Mesenchymal stem cell (in vitro differentiated cells and primary cell): ENCODE results near the gene RPS6KB1.
"Not testable (repeated sequence)": the region's sequence is repeated elsewhere in the genome, so short reads cannot be mapped to it uniquely, and the experiment has no call there.

Experiments
- DNase-seq: peaks from one replicate; pipeline ENCODE4 v3.0.0-alpha.2; 2013
- H2AFZ ChIP-seq: one replicate; pipeline ENCODE4 v1.6.1; 2013; ENCODE audit warnings: low read depth, mild to moderate bottlenecking, control low read depth, inconsistent platforms, low read length, moderate library complexity
- H2AK5ac ChIP-seq: 2 replicates; pipeline ENCODE4 v1.6.1; 2013; ENCODE audit warnings: low read length, moderate library complexity, mild to moderate bottlenecking, inconsistent platforms; ENCODE audit not compliant: severe bottlenecking
- H2BK120ac ChIP-seq: one replicate; pipeline ENCODE4 v1.6.1; 2013; ENCODE audit warnings: low read depth, mild to moderate bottlenecking, inconsistent platforms, low read length, moderate library complexity
- H2BK12ac ChIP-seq, 2 experiments: one replicate each; pipeline ENCODE4 v1.6.1; 2013; ENCODE audit warnings: inconsistent platforms in 2 of 2, low read length in 2 of 2, mild to moderate bottlenecking in 2 of 2, moderate library complexity in 2 of 2, control low read depth in 1 of 2
- H2BK15ac ChIP-seq: one replicate; pipeline ENCODE4 v1.6.1; 2013; ENCODE audit warnings: mild to moderate bottlenecking, low read depth, inconsistent platforms; ENCODE audit not compliant: poor library complexity, severe bottlenecking
- H2BK5ac ChIP-seq: 2 replicates; pipeline ENCODE4 v1.6.1; 2013; ENCODE audit warnings: low read depth, mild to moderate bottlenecking, low read length, control low read depth, inconsistent platforms; ENCODE audit not compliant: poor library complexity, severe bottlenecking
- H3K14ac ChIP-seq, 2 experiments: one replicate each; pipeline ENCODE4 v1.6.1; 2013; ENCODE audit warnings: inconsistent platforms in 2 of 2, low read length in 2 of 2, control low read depth in 1 of 2, mild to moderate bottlenecking in 1 of 2, moderate library complexity in 1 of 2
- H3K18ac ChIP-seq, 2 experiments: one replicate each; pipeline ENCODE4 v1.6.1; 2013; ENCODE audit warnings: inconsistent platforms in 2 of 2, low read length in 2 of 2, control low read depth in 1 of 2, low read depth in 1 of 2, mild to moderate bottlenecking in 1 of 2
- H3K23ac ChIP-seq, 2 experiments: one replicate each; pipeline ENCODE4 v1.6.1; 2013; ENCODE audit warnings: inconsistent platforms in 2 of 2, low read length in 2 of 2, mild to moderate bottlenecking in 2 of 2, moderate library complexity in 2 of 2, control low read depth in 1 of 2
- H3K27ac ChIP-seq: 2 replicates; pipeline ENCODE4 v1.5.1; 2013; ENCODE audit warnings: mild to moderate bottlenecking, moderate library complexity, low read length, control low read depth, inconsistent platforms; ENCODE audit not compliant: poor library complexity, severe bottlenecking
- H3K27me3 ChIP-seq, 2 experiments: 2 replicates each; pipeline versions ENCODE4 v1.6.1 to v1.7.0; 2013; ENCODE audit warnings: low read length in 2 of 2, mild to moderate bottlenecking in 2 of 2, moderate library complexity in 2 of 2, control low read depth in 1 of 2, inconsistent platforms in 1 of 2; ENCODE audit not compliant: control insufficient read depth in 1 of 2, insufficient read depth in 1 of 2
- H3K36me3 ChIP-seq, 2 experiments: 2 replicates each; pipeline versions ENCODE4 v1.6.1 to v1.7.0; 2013; ENCODE audit warnings: low read length in 2 of 2, control low read depth in 1 of 2, inconsistent platforms in 1 of 2, low read depth in 1 of 2, mild to moderate bottlenecking in 1 of 2; ENCODE audit not compliant: insufficient read depth in 2 of 2, control insufficient read depth in 1 of 2
- H3K4ac ChIP-seq, 2 experiments: one replicate each; pipeline ENCODE4 v1.6.1; 2013; ENCODE audit warnings: inconsistent platforms in 2 of 2, low read length in 2 of 2, mild to moderate bottlenecking in 2 of 2, moderate library complexity in 2 of 2, control low read depth in 1 of 2, low read depth in 1 of 2
- H3K4me1 ChIP-seq: 2 replicates; pipeline ENCODE4 v1.6.1; 2013; ENCODE audit warnings: low read depth, low read length, control low read depth; ENCODE audit not compliant: control insufficient read depth, insufficient read depth
- H3K4me2 ChIP-seq: 2 replicates; pipeline ENCODE4 v1.6.1; 2013; ENCODE audit warnings: low read length, mild to moderate bottlenecking, inconsistent platforms; ENCODE audit not compliant: poor library complexity, severe bottlenecking
- H3K4me3 ChIP-seq, 2 experiments: 2 replicates each; pipeline versions ENCODE4 v1.5.1 to v1.7.0; 2013; ENCODE audit warnings: low read length in 2 of 2, mild to moderate bottlenecking in 2 of 2, control low read depth in 1 of 2, low read depth in 1 of 2; ENCODE audit not compliant: insufficient read depth in 1 of 2
- H3K79me1 ChIP-seq: replicated peaks from 2 replicates; pipeline ENCODE4 v1.6.1; 2013; ENCODE audit warnings: mild to moderate bottlenecking, control low read depth, low read length, inconsistent platforms; ENCODE audit not compliant: poor library complexity, severe bottlenecking
- H3K9ac ChIP-seq: 2 replicates; pipeline ENCODE4 v1.7.0; 2013; ENCODE audit warnings: mild to moderate bottlenecking, low read length, moderate library complexity
- H3K9me3 ChIP-seq: 2 replicates; pipeline ENCODE4 v1.7.0; 2013; ENCODE audit warnings: mild to moderate bottlenecking, low read length; ENCODE audit not compliant: control insufficient read depth
- H4K8ac ChIP-seq: one replicate; pipeline ENCODE4 v1.6.1; 2013; ENCODE audit warnings: inconsistent platforms, mild to moderate bottlenecking, low read length, moderate library complexity
- H4K91ac ChIP-seq: one replicate; pipeline ENCODE4 v1.6.1; 2013; ENCODE audit warnings: mild to moderate bottlenecking, low read length, inconsistent platforms
- WGBS: methylation state at CpG from one replicate; pipeline ENCODE4 v1.1.7; 2013; ENCODE audit warnings: mixed read lengths; 5-methylcytosine and 5-hydroxymethylcytosine counted together

The RPS6KB1 gene

DNA sequence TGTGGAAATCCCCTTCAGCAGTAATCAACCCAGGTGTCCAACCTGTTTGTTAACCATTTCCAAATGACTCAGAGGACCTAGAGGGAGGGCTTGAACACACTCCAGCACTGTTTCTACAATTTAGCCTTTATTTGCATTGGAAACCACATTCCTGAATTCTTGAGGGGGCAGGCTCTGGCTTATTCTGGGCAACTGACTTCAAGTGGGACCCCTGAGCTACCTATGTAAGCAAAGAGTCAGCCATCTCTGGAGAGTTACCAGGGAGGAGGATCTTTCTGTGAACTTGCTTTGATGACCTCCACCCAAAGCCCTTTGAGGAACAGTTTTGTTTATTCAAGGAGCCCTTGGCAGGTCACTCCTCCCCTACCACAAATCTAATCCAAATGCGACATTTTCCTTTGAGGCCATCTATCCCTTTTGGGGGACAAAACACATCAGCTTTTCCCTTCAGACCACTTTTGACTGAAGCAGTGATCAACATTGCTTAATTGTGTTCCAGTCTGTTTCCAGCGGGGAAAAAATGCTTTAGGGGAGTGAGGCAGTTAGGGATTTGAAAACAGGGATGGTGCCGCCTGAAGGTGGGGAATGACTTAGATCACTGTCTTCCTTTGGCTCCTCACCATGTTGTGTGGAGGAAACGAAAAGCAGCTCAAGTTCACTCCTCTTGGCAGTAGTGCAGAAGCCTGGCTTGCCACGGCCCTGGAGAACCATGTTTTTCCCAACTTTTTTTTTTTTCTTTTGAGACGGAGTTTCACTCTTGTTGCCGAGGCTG is 46.3 kb upstream of the RPS6KB1 start:
- peak overlapping the region; percentile 54 for H2BK120ac ChIP-seq
- H3K14ac ChIP-seq: peak overlapping the region in 1 of 2 experiments; percentile 22
- peak overlapping the region; percentile 4 to 83 for H3K18ac ChIP-seq
- no peak overlapping the region for H3K23ac ChIP-seq
- H3K4me2 ChIP-seq: peak overlapping the region; percentile 19
- peaks cover 10% of the 10 kb centered on the region for H3K4me1 ChIP-seq
- H2AFZ ChIP-seq: no peak overlapping the region
- peak overlapping the region; percentile 2 to 82 for H2BK12ac ChIP-seq
- peak overlapping the region; percentile 80 for H4K8ac ChIP-seq
- H3K27me3 ChIP-seq: no peaks in the 10 kb centered on the region
- peak overlapping the region in 1 of 2 experiments; percentile 86 for H3K4ac ChIP-seq
- no peak overlapping the region for H2BK15ac ChIP-seq
- 63% methylated on average over 7 of the region's 7 CpGs for WGBS
- H4K91ac ChIP-seq: no peak overlapping the region
- H3K4me3 ChIP-seq: peak overlapping the region in 1 of 2 experiments; percentile 43
- peak; percentile 87 for DNase-seq
- H3K9ac ChIP-seq: peak overlapping the region; percentile 99
- H2BK5ac ChIP-seq: peak overlapping the region; percentile 95
- peak overlapping the region; percentile 100 for H3K27ac ChIP-seq
- no peaks in the 10 kb centered on the region for H3K79me1 ChIP-seq
- no peaks in the 10 kb centered on the region for H3K9me3 ChIP-seq
- H2AK5ac ChIP-seq: peak overlapping the region; percentile 100
- peaks cover 0 to 7% of the 10 kb centered on the region in 2 experiments for H3K36me3 ChIP-seq

GRCh38 chr17:59848385-59848668 is 44.6 kb upstream of the RPS6KB1 start:
- Histone ChIP-seq H2AFZ (no peak overlapping the region), H3K36me3 (no peaks in the 10 kb centered on the region), H3K27me3 (no peaks in the 10 kb centered on the region), H3K23ac (no peak overlapping the region), H3K18ac (no peak overlapping the region), H2BK15ac (no peak overlapping the region), H3K9me3 (no peaks in the 10 kb centered on the region), H3K14ac (no peak overlapping the region), H4K8ac (no peak overlapping the region), H2BK120ac (peak overlapping the region; percentile 66), H3K27ac (peak overlapping the region; percentile 58), H4K91ac (no peak overlapping the region), H3K4me1 (peaks cover 14% of the 10 kb centered on the region), H3K79me1 (no peaks in the 10 kb centered on the region), H3K4me3 (no peak overlapping the region), H3K4me2 (no peak overlapping the region), H3K4ac (no peak overlapping the region), H2AK5ac (peak overlapping the region; percentile 86), H3K9ac (peak overlapping the region; percentile 64), H2BK5ac (no peak overlapping the region), H2BK12ac (no peak overlapping the region)
- DNase-seq: no peak
- WGBS: 100% methylated on average over 1 of the region's 6 CpGs

DNA sequence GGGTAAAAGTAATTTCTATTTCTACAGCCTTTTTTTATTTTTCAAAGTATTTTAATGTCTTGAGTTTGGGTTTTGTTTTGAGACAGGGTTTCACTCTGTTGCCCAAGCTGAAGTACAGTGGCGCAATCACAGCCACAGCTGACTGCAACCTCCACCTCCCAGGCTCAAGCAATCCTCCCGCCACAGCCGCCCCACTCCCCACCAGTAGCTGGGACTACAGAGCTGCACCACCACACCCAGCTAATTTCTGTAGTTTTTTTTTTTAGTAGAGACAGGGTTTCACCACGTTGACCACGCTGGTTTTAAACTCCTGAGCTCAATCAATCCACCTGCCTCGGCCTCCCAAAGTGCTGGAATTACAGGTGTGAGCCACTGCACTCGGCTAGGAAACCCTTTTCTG is 44.1 kb upstream of the RPS6KB1 start:
- Histone ChIP-seq H3K4me3 (no peak overlapping the region), H3K79me1 (no peaks in the 10 kb centered on the region)
- 70% methylated on average over 5 of the region's 7 CpGs for WGBS

GRCh38 chr17:59850311-59850710 is 42.6 kb upstream of the RPS6KB1 start:
- Histone ChIP-seq H3K4me1 (peaks cover 14% of the 10 kb centered on the region), H3K18ac (peak overlapping the region; percentile 23 to 48), H2AK5ac (peak overlapping the region; percentile 81), H2BK12ac (peak overlapping the region in 1 of 2 experiments; percentile 59)
- H3K23ac ChIP-seq, H2AFZ ChIP-seq, H3K27me3 ChIP-seq, H3K4ac ChIP-seq, H4K8ac ChIP-seq, H3K4me2 ChIP-seq, H3K9me3 ChIP-seq, H2BK5ac ChIP-seq, H2BK15ac ChIP-seq, DNase-seq, H3K9ac ChIP-seq, H3K27ac ChIP-seq, H4K91ac ChIP-seq, H3K4me3 ChIP-seq, H3K14ac ChIP-seq, H3K79me1 ChIP-seq, H2BK120ac ChIP-seq, H3K36me3 ChIP-seq: not testable (repeated sequence)
- WGBS: 96% methylated on average over 11 of the region's 15 CpGs

More for the DNA sequence above, 44.1 kb upstream of the RPS6KB1 start:
- H3K18ac ChIP-seq: peak overlapping the region in 1 of 2 experiments; percentile 62
- no peak overlapping the region for H2BK15ac ChIP-seq
- no peaks in the 10 kb centered on the region for H3K9me3 ChIP-seq
- H2BK12ac ChIP-seq: peak overlapping the region; percentile 20 to 92
- peak overlapping the region; percentile 4 for H2BK5ac ChIP-seq
- peak overlapping the region; percentile 66 for H2BK120ac ChIP-seq
- H3K27me3 ChIP-seq: no peaks in the 10 kb centered on the region
- no peak overlapping the region for H4K91ac ChIP-seq
- peak overlapping the region; percentile 64 for H3K9ac ChIP-seq
- H2AFZ ChIP-seq: no peak overlapping the region
- peak; percentile 82 for DNase-seq
- H3K36me3 ChIP-seq: no peaks in the 10 kb centered on the region
- no peak overlapping the region for H3K4me2 ChIP-seq
- no peak overlapping the region for H3K23ac ChIP-seq
- peak overlapping the region in 1 of 2 experiments; percentile 49 for H3K4ac ChIP-seq
- H4K8ac ChIP-seq: no peak overlapping the region
- H2AK5ac ChIP-seq: peak overlapping the region; percentile 86
- peak overlapping the region; percentile 58 for H3K27ac ChIP-seq
- peaks cover 14% of the 10 kb centered on the region for H3K4me1 ChIP-seq
- H3K14ac ChIP-seq: no peak overlapping the region
